Measurements from ENCODE around the gene FADD.
"Not testable (repeated sequence)": the region's sequence is repeated elsewhere in the genome, so short reads cannot be mapped to it uniquely, and the experiment has no call there.

The FADD gene

DNA sequence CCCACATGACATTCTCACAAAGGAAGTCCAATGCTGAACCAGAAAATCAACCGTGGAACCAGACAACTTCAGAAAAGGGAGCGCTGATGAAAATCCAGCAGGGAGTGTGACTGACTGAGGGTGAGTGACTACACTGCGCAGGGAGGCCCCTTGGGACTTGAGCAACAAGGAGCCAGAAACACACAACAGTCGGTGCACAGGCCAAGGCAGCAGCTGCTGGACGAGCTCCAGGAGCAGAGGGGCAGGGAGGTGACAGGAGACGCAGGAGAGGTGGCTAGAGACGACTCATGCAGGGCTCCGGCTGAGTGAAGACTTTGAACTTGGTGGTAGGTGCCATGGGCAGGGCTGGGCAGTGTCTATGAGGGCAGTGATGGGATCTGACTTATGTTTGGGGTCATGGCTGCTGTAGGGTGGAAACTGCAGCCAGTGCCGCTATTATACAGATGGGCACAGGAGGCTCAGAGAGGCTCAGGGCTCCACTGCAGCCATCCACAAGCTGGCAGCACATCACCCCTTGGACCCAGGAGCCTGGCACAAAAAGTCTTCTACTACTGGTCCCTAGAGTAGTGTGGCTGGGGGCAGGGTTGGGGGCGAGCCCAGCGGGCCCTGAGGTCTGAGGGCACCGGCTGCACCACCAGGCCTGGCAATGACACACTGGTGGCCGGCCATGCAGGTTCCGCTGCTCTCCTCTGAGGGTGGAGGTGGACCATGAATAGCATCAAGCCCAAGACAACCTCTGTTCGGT is 10.3 kb upstream of the FADD start:
- POLR2A ChIA-PET = no interaction called here
- CTCF ChIA-PET = interaction anchor here (1.0 to 1.6 kb wide), 7 partner anchors 12 to 285 kb away, joined by 3 to 4 read pairs (median 4); no protein-coding TSS in a partner anchor
- TF ChIP-seq, protein P1, sequence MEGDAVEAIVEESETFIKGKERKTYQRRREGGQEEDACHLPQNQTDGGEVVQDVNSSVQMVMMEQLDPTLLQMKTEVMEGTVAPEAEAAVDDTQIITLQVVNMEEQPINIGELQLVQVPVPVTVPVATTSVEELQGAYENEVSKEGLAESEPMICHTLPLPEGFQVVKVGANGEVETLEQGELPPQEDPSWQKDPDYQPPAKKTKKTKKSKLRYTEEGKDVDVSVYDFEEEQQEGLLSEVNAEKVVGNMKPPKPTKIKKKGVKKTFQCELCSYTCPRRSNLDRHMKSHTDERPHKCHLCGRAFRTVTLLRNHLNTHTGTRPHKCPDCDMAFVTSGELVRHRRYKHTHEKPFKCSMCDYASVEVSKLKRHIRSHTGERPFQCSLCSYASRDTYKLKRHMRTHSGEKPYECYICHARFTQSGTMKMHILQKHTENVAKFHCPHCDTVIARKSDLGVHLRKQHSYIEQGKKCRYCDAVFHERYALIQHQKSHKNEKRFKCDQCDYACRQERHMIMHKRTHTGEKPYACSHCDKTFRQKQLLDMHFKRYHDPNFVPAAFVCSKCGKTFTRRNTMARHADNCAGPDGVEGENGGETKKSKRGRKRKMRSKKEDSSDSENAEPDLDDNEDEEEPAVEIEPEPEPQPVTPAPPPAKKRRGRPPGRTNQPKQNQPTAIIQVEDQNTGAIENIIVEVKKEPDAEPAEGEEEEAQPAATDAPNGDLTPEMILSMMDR (IDR thresholded peaks at IDR 0.05; ENCODE audit: control extremely low read depth, extremely low read depth, low read depth, missing control alignments) = no peak
- DNase-seq (ENCODE audit: extremely low spot score) = no peak

DNA sequence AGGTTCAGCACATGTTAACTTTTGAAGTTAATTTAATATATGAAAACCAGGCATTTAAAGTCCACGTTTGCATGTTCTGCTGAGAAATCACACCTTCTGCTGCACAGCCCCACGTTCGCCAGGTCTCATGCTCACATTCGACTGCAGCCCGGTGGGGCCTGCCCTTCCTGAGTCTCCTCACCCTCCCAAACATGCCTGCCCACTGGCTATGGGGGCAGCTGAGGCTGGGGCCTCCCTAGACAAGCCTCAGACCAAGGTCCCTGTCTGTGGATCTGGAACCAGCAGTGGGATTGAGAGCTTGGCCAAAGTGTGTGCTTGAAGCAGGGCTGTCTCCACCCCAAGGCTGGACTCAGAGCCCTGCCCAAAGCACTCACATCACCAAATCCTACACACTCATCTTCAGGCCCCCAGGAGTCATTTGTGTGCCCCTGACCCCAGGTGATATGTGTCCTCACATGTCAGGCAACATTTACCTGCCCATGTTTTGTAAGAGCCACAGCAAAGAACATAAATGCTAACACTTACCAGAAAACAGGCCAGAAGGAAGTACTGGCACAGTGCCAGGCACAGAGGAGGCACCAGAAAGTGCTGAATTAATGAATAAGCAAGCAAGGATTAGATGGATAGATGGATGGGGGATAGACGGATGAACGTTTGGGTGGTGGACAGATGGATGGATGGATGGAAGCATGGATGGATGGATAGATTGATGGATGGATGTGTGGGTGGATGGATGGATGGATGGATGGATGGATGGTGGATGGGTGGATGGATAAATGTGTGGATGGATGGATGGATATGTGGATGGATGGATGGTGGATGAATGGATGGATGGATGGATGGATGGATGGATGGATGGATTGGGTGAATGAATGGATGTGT is 9.4 kb upstream of the FADD start:
- CTCF ChIA-PET = no interaction called here
- POLR2A ChIA-PET = no interaction called here
- no peak for DNase-seq (ENCODE audit: extremely low spot score)
- TF ChIP-seq, protein P1 (IDR thresholded peaks at IDR 0.05; ENCODE audit: control extremely low read depth, extremely low read depth, low read depth, missing control alignments) = no peak

DNA sequence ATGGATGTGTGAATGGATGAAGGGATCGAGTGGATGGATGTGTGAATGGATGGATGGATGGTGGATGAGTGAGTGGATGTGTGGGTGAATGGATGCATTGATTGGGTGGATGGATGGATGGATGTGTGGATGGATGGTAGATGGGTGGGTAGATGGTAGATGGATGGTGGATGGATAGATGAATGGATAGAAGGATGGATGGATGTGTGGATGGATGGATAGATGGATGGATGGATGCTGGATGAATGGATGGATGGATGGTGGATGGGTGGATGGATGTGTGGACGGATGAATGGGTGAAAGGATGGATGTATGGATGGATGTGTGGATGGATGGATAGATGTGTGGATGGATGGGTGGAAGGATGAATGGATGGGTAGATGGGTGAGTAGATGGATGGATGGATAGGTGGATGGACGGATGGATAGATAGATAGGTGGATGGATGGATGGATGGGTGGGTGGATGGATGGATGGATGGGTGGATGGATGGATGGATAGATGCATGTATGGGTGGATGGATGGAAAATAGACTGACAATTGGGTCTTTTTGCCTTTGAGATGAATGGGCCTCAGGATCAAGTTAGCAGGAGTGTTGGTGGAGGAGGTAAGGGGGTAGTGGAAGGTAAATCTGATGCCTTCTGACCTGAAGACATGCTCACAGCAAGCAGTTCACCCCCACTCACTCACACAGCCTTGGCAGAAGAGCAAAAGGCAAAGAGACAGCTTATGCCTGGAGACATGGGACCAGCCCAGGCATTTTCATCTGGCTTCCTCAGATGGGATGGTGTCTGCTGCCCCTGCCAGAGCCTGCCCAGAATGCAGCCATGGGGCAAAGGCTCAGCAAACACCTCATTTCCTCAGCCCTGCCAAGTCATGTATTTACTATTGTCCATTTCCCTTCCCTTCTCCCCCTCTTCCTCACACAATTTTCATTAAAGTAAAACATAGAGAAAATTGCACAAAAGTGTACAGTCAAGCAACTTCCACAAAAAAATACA is 8.0 kb upstream of the FADD start:
- DNase-seq (ENCODE audit: extremely low spot score) = no peak
- ChIA-PET CTCF (interaction anchor here (1.1 to 3.0 kb wide), 18 partner anchors 8 to 520 kb away, joined by 3 to 27 read pairs (median 6); partner anchors contain the start of gene LTO1), POLR2A (no interaction called here)
- TF ChIP-seq, protein P1 (IDR thresholded peaks at IDR 0.05; ENCODE audit: control extremely low read depth, extremely low read depth, low read depth, missing control alignments) = no peak

DNA sequence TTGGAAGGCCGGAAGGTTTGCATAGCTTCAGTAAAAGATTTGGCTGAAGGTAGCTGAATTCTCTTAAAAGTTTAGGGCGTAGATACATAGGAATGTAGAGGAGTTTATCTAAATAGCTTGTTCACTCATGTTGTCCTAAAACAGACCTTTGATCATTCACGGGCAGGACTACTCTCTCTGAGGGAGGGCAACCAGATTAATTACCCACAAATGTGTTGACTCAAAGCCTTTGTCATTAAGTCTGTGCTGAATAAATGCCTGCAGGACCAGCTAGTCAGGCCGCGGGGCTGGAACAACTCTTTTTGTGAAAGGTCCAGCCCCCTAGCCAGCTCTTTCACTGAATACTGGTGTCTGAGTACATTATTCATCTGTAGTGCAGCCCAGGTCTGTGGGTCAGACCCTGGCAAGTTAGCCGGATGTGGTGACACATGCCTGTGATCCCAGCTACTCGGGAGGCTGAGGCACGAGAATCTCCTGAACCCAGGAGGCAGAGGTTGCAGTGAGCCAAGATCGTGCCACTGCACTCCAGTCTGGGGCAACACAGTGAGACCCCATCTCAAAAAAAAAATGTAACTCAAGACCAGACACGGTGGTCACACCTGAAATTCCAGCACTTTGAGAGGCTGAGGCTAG is 2.8 kb upstream of the FADD start:
- TF ChIP-seq, protein P1 (IDR thresholded peaks at IDR 0.05; ENCODE audit: control extremely low read depth, extremely low read depth, low read depth, missing control alignments) = no peak
- ChIA-PET POLR2A (no interaction called here), CTCF (interaction anchor here (1.9 to 3.0 kb wide), 2 partner anchors 290 kb away, joined by 4 to 21 read pairs; no protein-coding TSS in a partner anchor)
- DNase-seq (ENCODE audit: extremely low spot score) = no peak

DNA sequence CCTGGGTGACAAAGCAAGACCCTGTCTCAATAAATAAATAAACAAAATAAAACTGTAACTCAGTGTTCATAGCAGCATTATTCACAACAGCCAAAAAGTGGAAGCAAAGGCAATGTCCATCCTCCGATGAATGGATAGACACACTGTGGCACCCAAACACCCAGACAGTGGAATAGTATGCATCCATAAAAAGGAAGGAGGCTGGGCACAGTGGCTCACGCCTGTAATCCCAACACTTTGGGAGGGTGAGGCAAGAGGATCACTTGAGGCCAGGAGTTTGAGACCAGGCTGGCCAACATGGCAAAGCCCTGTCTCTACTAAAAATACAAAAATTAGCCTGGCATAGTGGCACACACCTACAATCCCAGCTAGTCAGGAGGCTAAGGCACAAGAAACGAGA is 2.0 kb upstream of the FADD start:
- CTCF ChIA-PET = interaction anchor here (1.9 kb wide), 1 partner anchor 290 kb away, joined by 4 read pairs; no protein-coding TSS in a partner anchor
- POLR2A ChIA-PET; DNase-seq (ENCODE audit: extremely low spot score): not testable (repeated sequence)

All from GM10248 (cell line).